ENCODE results near the gene IL24.
A peak's percentile ranks its signal among the peaks of the same experiment; 100 is the strongest.
"Not testable (repeated sequence)": the region's sequence is repeated elsewhere in the genome, so short reads cannot be mapped to it uniquely, and the experiment has no call there.

Gene IL24, protein sequence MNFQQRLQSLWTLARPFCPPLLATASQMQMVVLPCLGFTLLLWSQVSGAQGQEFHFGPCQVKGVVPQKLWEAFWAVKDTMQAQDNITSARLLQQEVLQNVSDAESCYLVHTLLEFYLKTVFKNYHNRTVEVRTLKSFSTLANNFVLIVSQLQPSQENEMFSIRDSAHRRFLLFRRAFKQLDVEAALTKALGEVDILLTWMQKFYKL

DNA sequence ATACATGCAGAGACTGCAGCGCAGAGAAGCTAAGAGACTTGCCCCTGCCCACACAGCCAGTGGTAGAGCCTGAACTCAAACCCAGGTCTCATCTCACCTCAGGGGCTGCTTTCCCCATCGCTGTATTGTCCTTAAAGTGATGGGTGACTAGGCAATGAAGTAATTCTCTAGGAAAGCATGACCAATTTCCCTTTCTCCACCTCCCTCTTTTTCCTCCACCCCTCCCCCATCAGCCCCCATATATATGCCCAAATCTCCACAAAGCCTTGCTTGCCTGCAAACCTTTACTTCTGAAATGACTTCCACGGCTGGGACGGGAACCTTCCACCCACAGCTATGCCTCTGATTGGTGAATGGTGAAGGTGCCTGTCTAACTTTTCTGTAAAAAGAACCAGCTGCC, at the start of gene IL24:
Gene IL24 (plus strand): TSS at position 269 of the 400 bp plus-strand sequence. CDS start 390 bp downstream, outside the sequence.
- peak in 1 of 4 experiments; percentile 76 for DNase-seq (ENCODE audit: low read depth in 4 of 4, low spot score in 1 of 4)

DNA sequence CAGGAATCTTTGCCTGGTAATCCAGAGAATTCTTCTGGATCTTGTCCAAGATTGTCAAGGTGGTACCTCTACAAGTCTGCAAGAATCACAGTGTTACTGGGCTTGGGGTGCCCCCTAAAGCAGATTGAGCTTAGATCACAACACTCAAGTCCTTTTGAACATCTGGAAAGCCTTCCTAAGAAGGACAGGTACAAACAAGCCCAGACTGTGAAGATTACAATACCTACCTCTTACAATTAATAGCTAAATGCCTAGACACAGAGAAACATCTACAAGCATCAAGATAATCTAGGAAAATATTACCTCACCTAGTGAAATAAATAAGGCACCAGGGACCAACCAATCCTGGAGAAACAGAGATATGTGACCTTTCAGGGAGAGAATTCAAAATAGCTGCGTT, 49.3 kb upstream of the IL24 start:
- no peak for DNase-seq (ENCODE audit: low read depth in 4 of 4, low spot score in 1 of 4)

DNA sequence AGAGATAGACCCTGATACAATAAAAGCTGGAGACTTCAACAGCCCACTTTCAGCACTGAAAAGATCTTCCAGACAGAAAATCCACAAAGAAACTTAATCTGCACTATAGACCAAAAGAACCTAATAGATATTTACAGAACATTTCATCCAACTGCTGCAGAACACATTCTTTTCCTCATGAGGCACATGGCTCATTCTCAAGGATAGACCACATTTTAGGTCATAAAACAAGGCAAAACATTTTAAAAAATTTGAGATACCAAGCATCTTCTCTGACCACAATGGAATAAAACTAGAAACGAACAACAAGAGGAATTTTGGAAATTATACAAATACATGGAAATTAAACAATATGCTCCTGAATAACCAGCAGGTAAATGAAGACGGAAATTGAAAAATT, 46.8 kb upstream of the IL24 start:
- no peak for DNase-seq (ENCODE audit: low read depth in 4 of 4, low spot score in 1 of 4)

DNA sequence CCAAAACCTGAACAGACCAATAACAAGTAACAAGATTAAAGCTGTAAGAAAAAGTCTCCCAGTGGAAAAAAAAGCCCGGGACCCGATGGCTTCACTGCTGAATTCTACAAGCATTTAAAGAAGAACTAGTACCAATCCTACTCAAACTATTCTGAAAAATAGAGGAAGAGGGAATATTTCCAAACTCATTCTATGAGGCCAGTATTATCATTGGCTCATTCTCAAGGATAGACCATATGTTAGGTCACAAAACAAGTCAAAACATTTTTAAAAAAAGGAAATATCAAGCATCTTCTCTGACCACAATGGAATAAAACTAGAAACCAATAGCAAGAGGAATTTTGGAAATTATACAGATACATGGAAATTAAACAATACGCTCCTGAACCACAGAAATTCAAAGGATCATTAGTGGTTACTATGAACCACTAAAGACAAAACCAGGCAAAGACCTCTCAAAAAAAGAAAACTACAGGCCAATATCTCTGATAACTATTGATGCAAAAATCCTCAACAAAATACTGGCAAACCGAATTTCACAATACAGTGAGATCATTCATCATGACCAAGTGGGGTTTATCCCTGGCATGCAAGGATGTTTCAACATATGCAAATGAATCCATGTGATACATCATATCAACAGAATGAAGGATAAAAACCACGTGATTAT, 45.8 kb upstream of the IL24 start:
- DNase-seq (ENCODE audit: low read depth in 4 of 4, low spot score in 1 of 4) = no peak

DNA sequence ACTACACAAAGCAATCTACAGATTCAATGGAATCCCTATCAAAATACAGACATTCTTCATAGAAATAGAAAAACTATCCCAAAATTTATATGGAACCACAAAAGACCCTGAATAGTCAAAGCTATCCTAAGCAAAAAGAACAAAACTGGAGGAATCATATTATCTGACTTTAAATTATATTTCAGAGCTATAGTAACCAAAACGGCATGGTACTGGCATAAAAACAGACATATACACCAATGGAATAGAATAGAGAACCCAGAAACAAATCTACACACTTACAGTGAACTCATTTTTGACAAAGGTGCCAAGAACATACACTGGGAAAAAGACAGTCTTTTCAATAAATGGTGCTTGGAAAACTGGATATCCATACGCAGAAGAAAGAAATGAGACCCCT, 44.6 kb upstream of the IL24 start:
- DNase-seq (ENCODE audit: low read depth in 4 of 4, low spot score in 1 of 4) = not testable (repeated sequence)

DNA sequence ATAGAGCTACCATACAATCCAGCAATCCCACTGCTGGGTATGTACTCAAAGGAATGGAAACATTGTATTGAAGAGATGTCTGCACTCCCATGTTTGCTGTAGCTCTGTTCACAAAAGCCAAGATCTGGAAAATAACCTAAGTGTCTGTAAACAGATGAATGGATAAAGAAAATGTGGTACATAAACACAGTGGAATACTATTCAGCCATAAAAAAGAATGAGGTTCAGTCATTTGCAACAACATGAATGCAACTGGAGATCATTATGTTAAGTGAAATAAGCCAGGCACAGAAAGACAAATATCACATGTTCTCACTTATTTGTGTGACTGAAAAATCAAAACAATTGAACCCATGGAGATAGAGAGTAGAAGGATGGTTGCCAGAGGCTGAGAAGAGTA, 43.5 kb upstream of the IL24 start:
- not testable (repeated sequence) for DNase-seq (ENCODE audit: low read depth in 4 of 4, low spot score in 1 of 4)

DNA sequence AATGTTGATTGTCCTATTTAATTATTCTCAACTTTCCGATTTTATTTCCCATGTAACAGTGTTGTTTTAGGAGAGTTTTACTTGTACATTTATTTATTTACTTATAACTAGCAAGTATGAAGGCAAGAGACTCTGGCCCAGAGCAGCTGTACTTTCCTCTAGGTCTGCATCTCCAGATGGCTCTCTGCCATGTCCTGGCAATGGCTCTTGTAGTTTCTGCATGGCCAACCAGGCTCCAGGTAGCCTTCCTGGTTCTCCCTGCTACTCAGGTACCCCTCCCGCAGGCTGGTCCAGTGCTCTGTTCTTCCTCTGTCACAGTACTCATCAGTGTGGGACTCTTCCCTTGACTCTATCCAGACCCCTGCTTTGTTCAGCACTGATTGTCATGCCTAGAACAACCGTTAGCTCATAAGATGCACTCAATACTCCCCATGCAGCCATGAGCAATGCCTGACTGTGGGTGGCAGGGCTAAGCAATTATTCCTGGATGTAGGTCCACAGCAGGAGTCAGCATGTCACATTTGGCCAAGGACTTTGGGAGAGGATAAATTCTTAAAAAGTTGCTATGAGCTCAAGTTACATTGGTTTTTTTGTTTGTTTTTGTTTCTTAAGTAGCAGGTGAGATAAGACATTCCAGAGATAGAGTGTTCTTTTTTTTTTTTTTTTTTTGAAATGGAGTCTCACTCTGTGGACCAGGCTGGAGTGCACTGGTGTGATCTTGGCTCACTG, 42.7 kb upstream of the IL24 start:
- DNase-seq (ENCODE audit: low read depth in 4 of 4, low spot score in 1 of 4) = no peak

DNA sequence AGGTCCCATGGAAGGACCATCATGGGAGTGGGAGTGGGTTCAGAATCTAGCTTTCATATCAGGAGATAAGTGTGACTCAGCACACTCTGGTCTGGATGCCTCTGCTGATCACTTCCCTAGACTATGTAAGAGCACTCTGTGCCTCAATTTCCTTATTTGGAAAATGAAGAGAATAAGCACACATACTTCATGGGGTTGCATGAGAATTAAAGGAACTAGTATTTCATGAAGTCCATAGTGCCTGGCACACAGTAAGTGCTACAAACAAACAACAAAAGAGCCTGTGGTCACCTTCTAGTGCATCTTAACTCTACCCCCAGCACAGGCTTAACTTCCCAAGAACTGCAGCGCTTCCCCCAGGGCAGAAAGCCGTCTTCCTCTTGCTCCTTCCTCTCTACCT, 41.4 kb upstream of the IL24 start:
- no peak for DNase-seq (ENCODE audit: low read depth in 4 of 4, low spot score in 1 of 4)

DNA sequence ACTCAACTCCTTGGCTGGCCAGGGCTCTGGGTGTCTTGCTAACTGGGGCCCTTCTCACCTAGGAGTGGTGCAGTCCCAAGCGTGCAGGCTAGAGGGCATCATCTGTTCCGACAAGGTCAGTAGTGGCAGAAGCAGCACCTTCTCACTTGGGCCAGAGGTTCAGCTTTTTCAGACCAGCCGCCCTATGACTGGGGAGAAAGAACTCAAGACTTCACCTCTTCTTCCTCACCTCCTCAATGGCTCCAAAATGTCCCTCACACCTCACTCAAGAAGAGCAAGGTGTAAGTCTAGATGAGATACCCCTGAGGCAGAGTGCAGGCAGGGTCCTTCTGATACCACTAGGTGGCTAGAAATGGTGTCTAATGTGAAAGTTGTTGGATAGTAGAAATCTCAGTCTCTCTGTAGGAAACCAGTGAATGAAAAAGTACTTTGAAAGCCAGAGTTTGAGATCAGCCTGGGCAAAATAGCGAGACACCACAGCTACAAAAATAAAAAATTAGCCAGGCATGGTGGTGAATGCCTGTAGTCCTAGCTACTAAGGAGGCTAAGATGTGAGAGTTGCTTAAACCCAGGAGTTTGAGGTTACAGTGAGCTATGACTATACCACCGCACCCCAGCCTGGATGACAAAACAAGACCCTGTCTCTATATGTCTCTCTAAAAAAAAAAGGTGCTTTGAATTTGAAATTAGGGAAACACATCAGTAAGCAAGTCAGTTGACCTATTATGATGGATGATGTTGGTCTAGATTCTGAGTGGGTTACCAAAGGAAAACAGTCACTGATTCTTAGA, 40.4 kb upstream of the IL24 start:
- DNase-seq (ENCODE audit: low read depth in 4 of 4, low spot score in 1 of 4) = no peak

DNA sequence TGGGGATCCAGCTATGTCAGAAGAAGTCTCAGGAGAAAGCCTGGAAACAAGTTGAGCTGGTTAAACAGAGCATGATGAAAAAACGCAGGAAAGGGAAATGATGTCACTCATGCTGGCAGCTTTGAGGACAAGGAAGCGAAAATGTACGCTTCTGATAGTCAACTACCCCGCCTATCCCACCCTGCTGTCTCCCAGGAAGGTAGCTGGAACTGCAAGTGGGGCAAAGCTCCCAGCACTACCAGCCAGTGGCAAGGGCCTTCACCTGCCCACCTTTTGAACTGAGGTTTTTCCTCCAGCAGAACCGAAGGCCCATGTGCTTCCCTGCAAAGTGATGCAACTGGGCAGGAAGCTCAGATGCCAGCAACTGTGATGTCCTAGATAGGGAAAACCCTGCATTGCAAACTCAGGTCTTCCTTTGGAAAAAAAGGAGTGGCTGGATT, 38.1 kb upstream of the IL24 start:
- no peak for DNase-seq (ENCODE audit: low read depth in 4 of 4, low spot score in 1 of 4)

DNA sequence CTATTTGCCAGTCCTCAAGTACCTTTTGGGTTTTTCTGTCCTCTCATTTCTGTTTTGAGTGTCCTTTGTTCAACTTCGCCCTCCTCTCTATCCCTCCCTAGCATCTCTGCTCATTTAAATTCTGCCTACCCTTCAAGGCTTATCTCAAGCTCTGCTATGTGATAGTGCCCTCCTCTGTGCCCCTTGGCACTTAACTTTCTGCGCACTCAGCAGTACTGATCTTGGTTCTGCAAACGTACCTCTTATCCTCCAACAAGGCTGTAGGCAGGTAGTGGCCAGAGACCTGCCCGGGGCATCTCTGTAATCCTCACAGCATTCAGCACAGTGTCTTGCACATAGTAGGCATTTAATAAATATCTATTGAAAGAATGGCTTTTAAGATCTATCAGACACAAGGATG, 37.1 kb upstream of the IL24 start:
- no peak for DNase-seq (ENCODE audit: low read depth in 4 of 4, low spot score in 1 of 4)

DNA sequence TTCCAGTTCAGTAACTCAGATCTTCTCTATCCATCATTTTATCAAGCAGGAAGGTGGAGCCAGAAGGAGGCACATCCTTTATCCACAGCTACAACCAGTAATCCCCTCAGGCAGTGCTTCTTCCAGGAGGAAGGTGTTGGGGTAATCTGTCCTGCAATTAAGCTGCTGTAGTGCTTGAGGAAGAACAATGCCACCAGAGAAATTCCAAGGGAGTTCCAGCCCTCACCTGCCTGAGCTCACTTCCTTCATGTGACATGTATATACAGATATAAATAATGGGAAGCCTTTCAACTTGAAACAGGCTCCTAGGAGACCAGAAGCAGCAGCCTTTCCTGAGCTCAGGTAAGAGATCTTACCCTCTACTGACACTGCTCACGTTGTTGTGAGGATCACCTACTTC, 34.0 kb upstream of the IL24 start:
- no peak for DNase-seq (ENCODE audit: low read depth in 4 of 4, low spot score in 1 of 4)

DNA sequence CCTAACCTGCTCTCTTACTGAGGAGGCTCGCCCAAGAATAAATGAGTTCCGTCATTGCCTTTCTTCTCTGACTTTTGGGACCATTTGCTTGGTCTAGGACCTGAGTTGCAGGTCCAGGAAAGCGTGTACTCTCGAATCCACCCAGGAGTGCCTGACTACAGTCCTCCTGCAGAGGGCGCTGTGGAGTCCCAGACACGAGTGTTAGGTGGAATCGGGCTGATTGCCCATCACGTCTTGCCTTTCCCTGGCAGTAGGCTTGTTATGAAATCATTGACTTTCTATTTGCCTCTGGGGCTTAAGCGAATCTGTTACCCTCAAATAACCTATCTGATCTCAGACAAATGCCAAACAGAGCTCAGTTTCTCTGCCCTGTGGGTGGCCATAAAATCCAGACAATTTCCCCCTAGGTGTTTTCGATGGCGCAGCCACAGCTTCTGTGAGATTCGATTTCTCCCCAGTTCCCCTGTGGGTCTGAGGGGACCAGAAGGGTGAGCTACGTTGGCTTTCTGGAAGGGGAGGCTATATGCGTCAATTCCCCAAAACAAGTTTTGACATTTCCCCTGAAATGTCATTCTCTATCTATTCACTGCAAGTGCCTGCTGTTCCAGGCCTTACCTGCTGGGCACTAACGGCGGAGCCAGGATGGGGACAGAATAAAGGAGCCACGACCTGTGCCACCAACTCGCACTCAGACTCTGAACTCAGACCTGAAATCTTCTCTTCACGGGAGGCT, 32.1 kb upstream of the IL24 start, which contains the start of gene IL20:
Gene IL20 (plus strand): TSS at position 685 of the 733 bp plus-strand sequence. CDS start 230 bp downstream, outside the sequence.
- peak; percentile 79 to 86 (median 85) for DNase-seq (ENCODE audit: low read depth in 4 of 4, low spot score in 1 of 4)

DNA sequence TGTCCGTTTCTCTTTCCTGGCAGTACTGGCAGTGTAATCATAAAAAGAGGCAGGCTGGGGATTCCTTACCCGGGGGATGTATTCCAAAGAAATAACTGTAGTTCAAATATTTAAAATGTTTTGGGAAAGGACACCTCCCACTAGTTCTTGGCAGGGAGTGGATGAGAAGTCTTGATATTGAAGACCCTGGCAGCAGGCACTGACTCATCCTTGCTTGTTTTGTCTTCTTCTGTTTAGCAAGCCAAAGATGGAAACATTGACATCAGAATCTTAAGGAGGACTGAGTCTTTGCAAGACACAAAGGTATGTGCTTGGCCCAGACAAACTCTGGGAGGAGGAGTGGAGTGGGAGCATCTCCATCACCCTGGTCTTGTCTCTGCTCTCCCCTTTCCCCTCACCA, 31.2 kb upstream of the IL24 start:
- DNase-seq (ENCODE audit: low read depth in 4 of 4, low spot score in 1 of 4) = no peak

DNA sequence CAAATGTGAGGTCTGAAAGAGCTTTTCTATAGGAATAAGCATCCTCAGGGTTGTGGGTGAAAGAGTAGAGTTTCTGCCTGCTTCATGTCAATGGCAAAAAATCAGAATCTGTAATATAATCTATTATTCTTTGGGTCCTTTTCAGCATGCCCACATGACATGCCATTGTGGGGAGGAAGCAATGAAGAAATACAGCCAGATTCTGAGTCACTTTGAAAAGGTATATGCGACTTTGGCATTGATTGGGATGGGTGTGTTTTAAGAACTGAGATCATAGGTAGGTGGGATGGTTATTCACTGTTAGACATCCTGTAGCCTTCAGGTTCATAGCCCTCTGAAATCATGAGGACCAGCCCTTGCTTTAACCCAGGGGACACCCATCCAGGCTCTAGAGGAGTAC, 30.0 kb upstream of the IL24 start:
- no peak for DNase-seq (ENCODE audit: low read depth in 4 of 4, low spot score in 1 of 4)

DNA sequence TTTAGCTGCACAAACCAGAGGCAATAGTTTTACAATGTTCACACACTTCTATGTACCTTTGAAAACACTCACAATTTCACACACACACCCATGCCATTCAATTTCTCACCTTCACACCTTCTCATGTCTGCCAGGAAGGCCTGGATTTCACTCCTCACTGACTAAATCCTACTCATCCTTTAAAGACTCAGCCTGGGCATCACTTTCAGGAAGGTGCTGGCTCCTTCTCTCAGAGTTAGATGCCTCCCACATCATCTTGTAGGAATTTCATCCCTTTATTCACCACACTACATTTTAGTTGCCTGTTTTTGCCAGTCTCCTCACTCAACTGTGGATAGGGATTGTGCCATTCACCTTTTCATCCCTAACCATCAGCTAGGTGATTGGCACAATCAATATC, 29.5 kb upstream of the IL24 start:
- no peak for DNase-seq (ENCODE audit: low read depth in 4 of 4, low spot score in 1 of 4)

DNA sequence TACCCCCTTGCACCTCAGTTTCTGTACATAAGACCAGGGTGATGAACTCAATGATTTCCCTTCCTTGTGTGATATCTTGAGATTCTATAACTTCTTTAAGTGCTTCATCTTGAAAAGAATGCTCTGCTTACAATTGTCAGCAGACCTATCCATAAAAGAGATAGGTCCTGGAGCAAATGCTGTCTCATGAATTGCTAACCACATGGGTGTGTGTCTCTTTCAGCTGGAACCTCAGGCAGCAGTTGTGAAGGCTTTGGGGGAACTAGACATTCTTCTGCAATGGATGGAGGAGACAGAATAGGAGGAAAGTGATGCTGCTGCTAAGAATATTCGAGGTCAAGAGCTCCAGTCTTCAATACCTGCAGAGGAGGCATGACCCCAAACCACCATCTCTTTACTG, 29.0 kb upstream of the IL24 start:
- no peak for DNase-seq (ENCODE audit: low read depth in 4 of 4, low spot score in 1 of 4)

DNA sequence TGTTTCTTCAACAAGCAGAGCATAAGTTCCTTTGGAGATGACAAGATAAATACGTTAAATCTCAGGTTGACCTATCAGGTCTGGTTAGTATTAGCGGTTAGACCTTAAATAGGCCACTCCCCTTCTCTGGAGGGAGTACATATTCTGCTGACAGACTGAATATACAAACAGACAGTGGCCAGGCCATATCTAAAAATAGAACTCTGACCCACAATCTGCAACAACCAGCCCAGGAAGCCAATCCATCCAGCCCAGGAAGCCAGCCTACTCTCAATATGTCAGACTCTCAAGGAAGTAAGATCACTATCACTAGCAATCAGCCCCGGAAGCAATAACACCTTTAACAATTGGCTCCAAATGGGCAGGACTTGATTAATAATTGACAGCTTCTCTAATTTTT, 25.1 kb upstream of the IL24 start:
- DNase-seq (ENCODE audit: low read depth in 4 of 4, low spot score in 1 of 4) = no peak

DNA sequence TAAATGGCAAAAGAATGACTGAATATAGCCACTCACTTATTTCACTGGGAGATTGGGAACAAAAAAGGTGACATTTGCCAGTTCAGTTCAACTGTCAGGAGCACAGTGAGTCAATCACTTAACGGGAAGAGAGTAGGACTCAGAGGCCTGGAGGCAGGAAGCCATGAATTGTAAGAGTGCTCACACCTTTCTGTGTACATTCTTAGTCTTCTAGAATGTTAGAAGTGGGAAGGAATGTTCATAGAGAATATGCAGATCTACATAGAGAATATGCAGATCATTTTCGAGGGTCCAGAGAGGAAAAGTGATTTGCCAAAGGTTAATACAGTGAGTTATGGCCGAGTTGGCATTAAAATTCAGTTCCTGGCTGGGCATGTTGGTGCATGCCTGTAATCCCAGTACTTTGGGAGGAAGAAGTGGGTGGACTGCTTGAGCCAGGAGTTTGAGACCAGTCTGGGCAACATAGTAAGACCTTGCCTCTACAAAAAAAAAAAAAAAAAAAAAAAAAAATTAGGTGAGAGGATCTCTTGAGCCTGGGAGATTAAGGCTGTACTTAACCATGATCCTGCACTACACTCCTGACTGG, 23.5 kb upstream of the IL24 start:
- DNase-seq (ENCODE audit: low read depth in 4 of 4, low spot score in 1 of 4) = no peak

DNA sequence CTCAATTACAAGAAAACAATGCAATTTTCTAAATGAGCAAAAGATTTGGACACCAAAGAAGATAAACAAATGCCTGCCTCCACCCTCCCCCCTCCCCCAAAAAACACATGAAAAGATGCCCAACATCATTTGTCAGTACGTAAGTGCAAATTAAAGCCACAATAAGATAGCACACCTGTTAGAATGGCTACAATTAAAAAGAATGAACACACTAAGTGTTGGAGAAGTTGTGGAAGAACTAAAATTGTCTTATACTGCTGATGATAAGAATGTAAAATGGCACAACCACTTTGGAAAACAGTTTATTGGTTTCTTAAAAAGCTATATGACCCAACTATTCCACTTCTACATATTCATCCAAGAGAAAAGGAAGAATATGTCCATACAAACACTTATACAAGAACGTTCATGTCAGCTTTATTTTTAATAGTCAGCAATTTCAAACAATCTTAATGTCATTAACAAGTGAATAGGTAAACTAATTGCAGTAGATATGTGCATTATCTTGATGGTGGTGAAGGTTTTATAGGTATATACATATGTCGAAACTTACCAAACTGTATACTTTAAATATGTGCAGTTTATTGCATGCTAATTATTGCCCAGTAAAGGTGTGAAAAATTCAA, 21.4 kb upstream of the IL24 start:
- DNase-seq (ENCODE audit: low read depth in 4 of 4, low spot score in 1 of 4) = no peak

Data from stimulated activated CD4-positive, alpha-beta T cell treated with anti-CD3 and anti-CD28 coated beads, Interleukin-1b, Interleukin-23, amount 100 ng/mL, for 24 hours (primary cell).